HG02763 (cell line): ENCODE measurements around the gene KRT38.
"Not testable (repeated sequence)": the region's sequence is repeated elsewhere in the genome, so short reads cannot be mapped to it uniquely, and the experiment has no call there.

Experiments used
- ATAC-seq: cut with Tn5 transposase; IDR thresholded peaks from one replicate; pipeline ENCODE4 v1.9.1; 2021; ENCODE audit warnings: mild to moderate bottlenecking, moderate library complexity; ENCODE audit not compliant: unreplicated experiment

The KRT38 gene

GRCh38 chr17:41463746-41464145, 23.0 kb upstream of the KRT38 start:
- no peak for ATAC-seq

GRCh38 chr17:41462705-41463104, 21.9 kb upstream of the KRT38 start:
- ATAC-seq = no peak

DNA sequence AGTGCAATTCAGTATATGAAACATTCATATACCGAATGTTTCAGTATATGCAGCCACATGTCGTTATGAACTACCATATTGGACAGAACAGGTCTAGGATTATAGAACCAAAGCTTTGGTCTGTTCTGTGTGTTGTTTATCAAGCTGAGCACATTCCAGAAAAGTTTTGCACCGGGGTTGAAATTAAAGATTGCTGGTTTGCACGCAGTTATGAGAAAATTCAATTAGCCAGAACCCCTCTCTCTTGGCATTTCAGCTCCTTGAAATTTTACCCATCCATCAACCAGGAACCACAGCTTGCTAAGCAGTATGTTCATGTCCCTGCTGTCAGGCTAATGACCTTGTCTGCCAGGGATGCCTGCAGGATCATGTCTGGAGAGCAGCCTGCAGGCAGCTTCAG, 16.9 kb upstream of the KRT38 start:
- no peak for ATAC-seq

- ATAC-seq = no peak
Observed at GRCh38 chr17:41456204-41456603, 15.4 kb upstream of the KRT38 start.

GRCh38 chr17:41455236-41455635, 14.5 kb upstream of the KRT38 start:
- ATAC-seq = no peak

- ATAC-seq = no peak
Observed at GRCh38 chr17:41453066-41453465, 12.3 kb upstream of the KRT38 start.

- no peak for ATAC-seq
Observed at GRCh38 chr17:41452281-41452680, 11.5 kb upstream of the KRT38 start.

DNA sequence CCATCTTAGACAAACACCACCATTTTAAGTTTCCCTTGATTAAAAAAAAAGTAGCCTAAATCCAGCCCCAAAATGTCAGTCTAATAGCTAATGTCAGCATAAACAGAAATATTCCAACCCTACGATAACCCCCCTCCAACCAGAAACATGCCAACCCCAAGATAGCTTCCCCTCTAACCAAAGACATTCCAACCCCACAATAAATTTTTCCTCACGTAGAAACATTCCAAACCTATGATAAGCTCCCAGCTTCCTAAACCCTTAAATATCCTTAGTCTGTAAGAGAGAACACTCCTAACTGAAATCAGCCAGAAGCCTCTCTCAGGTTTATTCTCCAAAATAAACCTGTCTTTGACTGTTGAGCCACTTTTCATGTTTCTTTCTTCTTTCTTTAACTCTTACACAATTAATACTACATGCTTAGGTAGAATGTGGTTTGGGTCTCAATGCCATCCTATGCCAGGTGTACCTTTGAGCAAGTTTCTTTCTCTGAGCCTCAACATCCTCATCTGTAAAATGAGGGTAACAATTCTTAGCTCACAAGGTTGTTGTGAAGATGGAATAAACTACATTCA, 10.5 kb upstream of the KRT38 start:
- ATAC-seq = no peak

DNA sequence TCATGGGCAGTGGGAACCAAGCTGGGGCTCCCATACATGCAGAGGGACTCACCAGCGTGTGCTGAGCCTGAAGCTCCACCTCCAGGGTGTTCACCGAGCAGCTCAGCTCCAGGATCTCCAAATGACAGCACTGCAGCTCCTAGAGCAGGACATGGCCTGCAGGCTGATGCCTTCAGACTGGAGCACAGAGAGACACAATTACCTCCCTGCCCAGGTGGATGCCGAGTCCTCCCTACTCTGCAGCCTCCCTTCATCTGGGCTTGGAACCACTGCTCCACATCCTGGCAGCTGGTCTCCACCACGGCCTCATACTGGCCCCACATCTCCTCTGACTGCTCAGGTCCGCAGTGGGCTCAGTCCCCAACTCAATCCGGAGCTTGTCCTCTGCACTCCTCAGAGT, 8.2 kb upstream of the KRT38 start:
- ATAC-seq = no peak

DNA sequence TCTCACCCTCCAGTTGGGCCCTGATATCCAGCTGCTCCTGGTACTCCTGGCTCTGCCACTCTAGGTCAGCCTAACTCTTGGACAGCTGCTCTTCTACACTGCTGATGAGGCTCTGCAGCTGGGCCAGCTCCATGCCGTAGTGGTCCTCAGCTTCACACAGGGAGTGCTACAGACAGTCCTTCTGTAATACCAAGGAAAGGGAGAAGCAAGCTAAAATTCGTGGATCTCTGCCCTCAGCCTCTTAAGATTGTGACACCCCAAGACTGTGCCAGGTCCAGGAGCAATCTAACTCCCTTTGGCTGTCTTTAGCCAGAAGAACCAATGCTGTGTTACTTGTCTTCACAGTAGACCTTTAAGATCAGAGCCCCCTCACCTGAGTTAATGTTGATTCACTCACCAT, 7.7 kb upstream of the KRT38 start:
- ATAC-seq = no peak

GRCh38 chr17:41446806-41447205, 6.0 kb upstream of the KRT38 start:
- ATAC-seq = no peak

DNA sequence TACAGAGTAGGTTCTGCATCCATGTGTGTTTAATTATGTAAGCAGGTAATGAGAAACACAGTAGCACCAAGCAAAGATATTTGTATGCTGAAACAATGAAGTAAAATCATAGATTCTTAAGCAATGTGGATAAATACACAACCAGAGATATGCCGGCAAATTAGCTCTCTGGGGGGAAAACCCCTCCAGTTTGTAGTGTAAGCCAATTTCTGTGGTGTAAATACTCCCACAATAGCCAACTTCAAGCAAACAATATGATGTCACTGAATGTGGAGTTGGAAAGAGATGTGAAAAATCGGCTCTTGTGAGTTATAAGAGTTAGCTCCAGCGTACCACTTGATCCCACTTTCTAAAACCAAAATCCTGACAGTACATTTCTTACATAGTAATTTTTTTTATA, 3.9 kb upstream of the KRT38 start:
- no peak for ATAC-seq

DNA sequence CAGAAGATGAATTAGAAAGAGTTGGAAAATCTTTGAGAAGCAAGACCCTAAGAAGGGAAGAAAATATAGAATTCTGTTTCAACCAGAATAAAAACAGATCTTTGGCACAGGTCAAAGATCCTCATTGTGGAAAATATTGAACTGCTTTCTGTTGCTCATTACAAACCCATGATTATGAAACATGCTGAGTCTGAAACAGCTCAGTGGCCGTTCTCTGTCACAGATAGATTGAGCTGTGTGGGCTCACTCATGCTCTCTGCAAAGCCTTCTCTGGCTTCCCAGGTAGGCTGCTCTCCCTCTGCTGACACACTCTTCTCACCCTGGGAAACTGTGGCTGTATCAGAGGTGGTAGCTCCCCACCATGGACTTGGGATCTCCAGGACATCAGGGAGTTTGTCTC, 3.4 kb upstream of the KRT38 start:
- ATAC-seq = no peak

GRCh38 chr17:41442739-41443138, 2.0 kb upstream of the KRT38 start:
- no peak for ATAC-seq

GRCh38 chr17:41439375-41439774, 1.4 kb downstream of the KRT38 start:
- ATAC-seq = no peak

GRCh38 chr17:41437769-41438168, 3.0 kb downstream of the KRT38 start:
- ATAC-seq = no peak

- no peak for ATAC-seq
Observed at GRCh38 chr17:41437254-41437653, 3.5 kb downstream of the KRT38 start.

DNA sequence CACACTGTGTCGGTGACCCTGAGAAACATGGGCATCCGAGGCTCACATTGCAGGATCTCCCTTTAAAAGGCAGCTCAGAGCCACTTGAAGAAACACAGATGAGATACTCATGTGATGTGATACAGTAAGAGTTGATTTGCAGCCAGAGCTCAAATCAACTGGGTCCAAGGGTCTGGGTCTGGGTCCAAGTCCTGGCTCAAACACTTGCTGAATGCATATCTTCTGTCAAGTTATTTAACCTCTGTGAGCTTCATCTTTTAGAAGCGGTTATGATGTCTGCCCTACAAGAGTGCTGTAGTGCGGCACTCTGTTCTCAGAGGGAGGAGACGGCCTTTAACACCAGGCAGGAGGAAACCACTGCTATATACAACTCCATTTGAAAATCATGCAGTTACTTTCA, 6.4 kb downstream of the KRT38 start:
- no peak for ATAC-seq

DNA sequence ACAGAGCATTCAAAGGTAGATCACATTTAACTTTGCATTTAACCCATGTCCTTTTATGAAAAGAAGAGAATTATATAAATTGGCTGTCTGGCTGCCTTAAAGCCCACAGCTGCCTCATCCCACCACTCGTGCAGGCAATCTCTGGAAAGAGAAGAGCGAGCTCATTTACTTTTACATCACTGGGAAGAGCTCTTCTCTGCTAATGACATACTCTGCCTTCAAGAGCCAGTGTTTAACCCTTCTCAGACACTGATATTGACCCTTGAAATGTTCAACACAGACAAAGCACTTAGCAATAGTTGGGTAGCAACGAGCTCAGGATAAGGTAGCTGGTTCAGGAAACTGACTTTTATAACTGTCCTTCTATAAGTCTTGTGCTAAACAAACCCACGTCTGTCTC, 6.8 kb downstream of the KRT38 start:
- no peak for ATAC-seq

GRCh38 chr17:41433586-41433985, 7.2 kb downstream of the KRT38 start:
- ATAC-seq = no peak

DNA sequence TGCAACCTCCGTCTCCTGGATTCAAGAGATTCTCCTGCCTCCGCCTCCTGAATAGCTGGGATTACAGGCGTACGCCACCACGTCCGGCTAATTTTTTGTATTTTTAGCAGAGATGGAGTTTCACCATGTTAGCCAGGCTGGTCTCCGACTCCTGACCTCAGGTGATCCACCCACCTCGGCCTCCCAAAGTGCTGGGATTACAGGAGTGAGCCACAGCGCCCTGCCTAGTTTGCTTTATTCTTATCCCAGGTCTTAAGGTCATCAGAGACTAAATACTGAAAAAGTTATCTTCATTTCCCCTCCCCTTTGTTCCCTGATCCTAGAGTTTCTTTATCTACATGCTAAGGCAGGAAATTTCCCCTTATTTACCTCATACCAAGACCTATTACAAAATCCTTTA, 10.4 kb downstream of the KRT38 start:
- ATAC-seq = not testable (repeated sequence)

GRCh38 chr17:41429667-41430066, 11.1 kb downstream of the KRT38 start:
- no peak for ATAC-seq

DNA sequence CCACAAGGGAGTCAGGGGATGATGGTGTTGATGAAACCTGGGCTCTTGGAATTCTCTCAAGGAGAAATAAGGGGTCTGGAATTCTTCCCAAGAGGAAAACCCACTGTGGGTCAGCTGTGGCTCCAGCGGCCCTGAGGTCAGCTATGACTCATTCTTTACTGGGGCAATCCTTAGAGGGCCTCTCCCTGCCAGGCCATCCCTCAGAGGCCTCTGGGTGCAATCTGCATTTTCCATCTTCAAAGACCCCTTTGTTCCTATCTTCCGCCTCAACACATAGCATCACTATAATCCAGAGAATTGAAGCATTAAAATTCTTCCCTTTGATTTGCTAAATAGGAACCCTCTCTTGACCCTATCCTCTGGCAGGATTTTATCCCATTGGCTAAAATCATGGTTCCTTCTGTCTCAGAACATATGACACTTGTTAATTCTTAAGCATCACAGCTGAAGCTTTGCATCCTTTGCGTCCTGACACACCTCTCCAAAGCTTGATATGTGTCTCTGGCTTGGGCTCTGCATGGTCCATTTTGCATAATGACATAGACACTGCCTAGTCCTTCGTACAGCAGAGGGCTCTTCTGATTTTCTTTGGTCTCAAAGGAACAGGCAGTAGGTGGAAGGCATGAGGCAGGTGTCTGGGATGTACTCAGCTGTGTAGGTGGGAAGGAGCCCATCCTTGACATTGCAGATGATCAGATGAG, 12.0 kb downstream of the KRT38 start:
- no peak for ATAC-seq
